ENCODE measurements around the gene SKP2. TPM values are rescaled to one million over a fixed set of nuclear protein-coding genes. Genes with fewer than 3 reads are reported as not detected.

Gene SKP2
- total and polyA plus RNA-seq, 7 donors, result 1.3 to 6.6 (median 3.8) TPM

- Histone ChIP-seq H3K9me3 (no peaks in the 10 kb centered on the region), H3K4me3 (no peak overlapping the region), H3K36me3 (ENCODE audit: insufficient read depth in 1 of 2, low read depth in 1 of 2) (peaks cover 0 to 91% of the 10 kb centered on the region in 2 donors), H3K27me3 (ENCODE audit: insufficient read depth in 3 of 3, low read length in 2 of 3) (no peaks in the 10 kb centered on the region), H3K27ac (no peak overlapping the region), H3K4me1 (no peaks in the 10 kb centered on the region)
- no peak for ATAC-seq
- no peak for DNase-seq
- intact Hi-C loops (cut with DNase I), result no loop called here
- WGBS, 3 donors, result 83 to 92% (median 86%) methylated on average over 2 of the region's 2 CpGs
- TF ChIP-seq, protein P1, sequence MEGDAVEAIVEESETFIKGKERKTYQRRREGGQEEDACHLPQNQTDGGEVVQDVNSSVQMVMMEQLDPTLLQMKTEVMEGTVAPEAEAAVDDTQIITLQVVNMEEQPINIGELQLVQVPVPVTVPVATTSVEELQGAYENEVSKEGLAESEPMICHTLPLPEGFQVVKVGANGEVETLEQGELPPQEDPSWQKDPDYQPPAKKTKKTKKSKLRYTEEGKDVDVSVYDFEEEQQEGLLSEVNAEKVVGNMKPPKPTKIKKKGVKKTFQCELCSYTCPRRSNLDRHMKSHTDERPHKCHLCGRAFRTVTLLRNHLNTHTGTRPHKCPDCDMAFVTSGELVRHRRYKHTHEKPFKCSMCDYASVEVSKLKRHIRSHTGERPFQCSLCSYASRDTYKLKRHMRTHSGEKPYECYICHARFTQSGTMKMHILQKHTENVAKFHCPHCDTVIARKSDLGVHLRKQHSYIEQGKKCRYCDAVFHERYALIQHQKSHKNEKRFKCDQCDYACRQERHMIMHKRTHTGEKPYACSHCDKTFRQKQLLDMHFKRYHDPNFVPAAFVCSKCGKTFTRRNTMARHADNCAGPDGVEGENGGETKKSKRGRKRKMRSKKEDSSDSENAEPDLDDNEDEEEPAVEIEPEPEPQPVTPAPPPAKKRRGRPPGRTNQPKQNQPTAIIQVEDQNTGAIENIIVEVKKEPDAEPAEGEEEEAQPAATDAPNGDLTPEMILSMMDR (IDR thresholded peaks at IDR 0.05), result no peak
Measured at GRCh38 chr5:36205329-36205728, 53.4 kb downstream of the SKP2 start.

- ATAC-seq (no peak), DNase-seq (no peak)
- H3K36me3 ChIP-seq (ENCODE audit: insufficient read depth in 1 of 2, low read depth in 1 of 2), result peaks cover 0 to 91% of the 10 kb centered on the region in 2 donors
- intact Hi-C loops (cut with DNase I), result no loop called here
- TF ChIP-seq, protein P1 (IDR thresholded peaks at IDR 0.05), result no peak
- H3K4me3 ChIP-seq, result no peak overlapping the region
- H3K27ac ChIP-seq, result no peak overlapping the region
- no peaks in the 10 kb centered on the region for H3K9me3 ChIP-seq
- H3K4me1 ChIP-seq, result no peaks in the 10 kb centered on the region
- H3K27me3 ChIP-seq (ENCODE audit: insufficient read depth in 3 of 3, low read length in 2 of 3), result no peaks in the 10 kb centered on the region
Measured at GRCh38 chr5:36206913-36207312, 55.0 kb downstream of the SKP2 start.

- H3K4me1 ChIP-seq, result no peaks in the 10 kb centered on the region
- 95 to 99% (median 97%) methylated on average over 2 of the region's 2 CpGs for WGBS, 3 donors
- H3K27ac ChIP-seq, result no peak overlapping the region
- H3K9me3 ChIP-seq, result no peaks in the 10 kb centered on the region
- intact Hi-C loops (cut with DNase I), result no loop called here
- H3K27me3 ChIP-seq (ENCODE audit: insufficient read depth in 3 of 3, low read length in 2 of 3), result no peaks in the 10 kb centered on the region
- H3K4me3 ChIP-seq, result no peak overlapping the region
- peaks cover 0 to 91% of the 10 kb centered on the region in 2 donors for H3K36me3 ChIP-seq (ENCODE audit: insufficient read depth in 1 of 2, low read depth in 1 of 2)
- TF ChIP-seq, protein P1 (IDR thresholded peaks at IDR 0.05), result no peak
- DNase-seq, result no peak
- ATAC-seq, result no peak
Measured at GRCh38 chr5:36208786-36209185, 56.9 kb downstream of the SKP2 start.

GRCh38 chr5:36209664-36210063 is 57.8 kb downstream of the SKP2 start:
- DNase-seq (no peak), ATAC-seq (no peak)
- H3K4me3 ChIP-seq, result no peak overlapping the region
- WGBS, 3 donors, result 96 to 97% (median 97%) methylated on average over 3 of the region's 3 CpGs
- intact Hi-C loops (cut with DNase I), result no loop called here
- no peaks in the 10 kb centered on the region for H3K27me3 ChIP-seq (ENCODE audit: insufficient read depth in 3 of 3, low read length in 2 of 3)
- H3K9me3 ChIP-seq, result no peaks in the 10 kb centered on the region
- no peak overlapping the region for H3K27ac ChIP-seq
- H3K4me1 ChIP-seq, result no peaks in the 10 kb centered on the region
- H3K36me3 ChIP-seq (ENCODE audit: insufficient read depth in 1 of 2, low read depth in 1 of 2), result peaks cover 0 to 95% of the 10 kb centered on the region in 2 donors
- TF ChIP-seq, protein P1 (IDR thresholded peaks at IDR 0.05), result no peak

DNA sequence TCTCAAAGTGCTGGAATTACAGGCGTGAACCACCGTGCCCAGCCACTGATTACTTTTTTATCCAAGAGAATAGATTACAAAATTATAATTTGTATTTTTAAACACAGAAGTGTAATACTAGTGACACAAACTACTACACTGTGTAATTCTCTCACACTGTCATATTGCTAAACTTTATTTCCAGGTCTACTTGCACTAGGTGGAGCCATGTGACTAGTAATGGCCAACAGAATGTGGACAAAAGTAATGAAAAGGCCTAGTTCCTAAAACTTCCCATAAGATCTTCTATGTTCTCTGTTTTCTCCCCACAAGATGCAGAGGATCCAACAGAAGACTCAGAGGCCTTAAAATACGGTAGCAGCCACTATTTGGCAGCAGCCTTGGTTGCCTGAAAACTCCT is 62.5 kb downstream of the SKP2 start:
- WGBS, 3 donors, result 80 to 90% (median 81%) methylated on average over 3 of the region's 3 CpGs
- H3K4me1 ChIP-seq, result no peaks in the 10 kb centered on the region
- ATAC-seq (no peak), DNase-seq (no peak)
- H3K36me3 ChIP-seq (ENCODE audit: insufficient read depth in 1 of 2, low read depth in 1 of 2), result peaks cover 0 to 100% of the 10 kb centered on the region in 2 donors
- H3K4me3 ChIP-seq, result no peak overlapping the region
- no peaks in the 10 kb centered on the region for H3K9me3 ChIP-seq
- TF ChIP-seq, protein P1 (IDR thresholded peaks at IDR 0.05), result no peak
- no peak overlapping the region for H3K27ac ChIP-seq
- H3K27me3 ChIP-seq (ENCODE audit: insufficient read depth in 3 of 3, low read length in 2 of 3), result no peaks in the 10 kb centered on the region
- intact Hi-C loops (cut with DNase I), result no loop called here

All from psoas muscle (tissue), 8 donors.